ENCODE results near the gene MMP14.

DNA sequence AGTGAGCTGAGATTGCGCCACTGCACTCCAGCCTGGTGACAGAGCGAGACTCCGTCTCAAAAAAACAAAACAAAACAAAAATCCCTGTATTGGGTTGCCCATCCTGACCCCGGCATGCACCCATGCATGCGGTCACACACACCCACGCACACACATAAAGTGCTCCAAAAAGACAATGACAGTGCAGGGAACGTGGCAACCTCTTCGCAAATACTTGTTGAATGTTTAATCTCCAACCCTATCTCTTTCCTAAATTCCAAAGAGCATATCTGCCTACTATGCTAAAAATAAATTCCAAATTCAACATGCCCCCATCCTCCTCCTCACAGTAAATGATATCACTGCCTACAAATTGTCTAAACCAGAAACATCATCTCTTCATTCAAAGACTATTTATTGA lies 34.7 kb upstream of the MMP14 start:
- TF ChIP-seq REST (IDR thresholded peaks at IDR 0.05; ENCODE audit: insufficient read depth in 1 of 2, low read depth in 2 of 2, low read length in 2 of 2) (no peak), SIN3A (IDR thresholded peaks at IDR 0.05; ENCODE audit: borderline replicate concordance, insufficient read depth, low read length) (no peak), POLR2AphosphoS5 (IDR thresholded peaks at IDR 0.05; ENCODE audit: low read depth, low read length) (no peak)

Measured in PFSK-1 (cell line).